HEK293 (cell line): ENCODE data around the gene DLX5.

ENCODE experiments used
- CTCF ChIA-PET: fragments of 350-600 bp; formaldehyde crosslinking; extraction: SDS; loops from one replicate; lab custom pipeline; 2021; ENCODE audit warnings: antibody characterized with exemption; lab: Yijun Ruan, JAX
- POLR2A ChIA-PET: fragments of 300-600 bp; formaldehyde crosslinking; extraction: SDS; loops from one replicate; lab custom pipeline; 2020; ENCODE audit warnings: antibody characterized with exemption, inconsistent platforms; lab: Yijun Ruan, JAX
- H3K27ac ChIP-seq: fragments of 200-500 bp; sonication (Bioruptor generic); 2 replicates; pipeline ENCODE4 v1.5.1; 2014; ENCODE audit warnings: low read depth, low read length, control low read depth, inconsistent platforms; ENCODE audit errors: extremely low read depth
- H3K36me3 ChIP-seq, 2 experiments: fragments of 200-500 bp in 1 of 2; sonication (Bioruptor generic) in 1 of 2; 1 replicate in 1 of 2; 2 replicates in 1 of 2; pipeline ENCODE4 v1.5.1; 2014 to 2017; ENCODE audit warnings: inconsistent platforms in 2 of 2, low read length in 2 of 2; ENCODE audit not compliant: control insufficient read depth in 2 of 2, insufficient read depth in 1 of 2
- H3K4me1 ChIP-seq: fragments of 200-500 bp; sonication (Bioruptor generic); 2 replicates; pipeline ENCODE4 v1.5.1; 2014; ENCODE audit warnings: mild to moderate bottlenecking, low read length, inconsistent platforms; ENCODE audit not compliant: control insufficient read depth, insufficient read depth
- H3K4me3 ChIP-seq: 2 replicates; pipeline ENCODE4 v1.5.1; 2011; ENCODE audit warnings: low read depth, mild to moderate bottlenecking, control low read depth, low read length, moderate library complexity
- H3K9me3 ChIP-seq: fragments of 200-500 bp; sonication (Bioruptor generic); 2 replicates; pipeline ENCODE4 v1.5.1; 2014; ENCODE audit warnings: low read depth, low read length, inconsistent platforms; ENCODE audit not compliant: control insufficient read depth, insufficient read depth
- FEZF1 ChIP-seq: fragments of 450-650 bp; formaldehyde crosslinking; IDR thresholded peaks from 2 replicates; pipeline ENCODE4 v1.5.1; 2016; ENCODE audit warnings: missing biosample characterization, missing genetic modification characterization
- TCF7L2 ChIP-seq: IDR thresholded peaks from 2 replicates; pipeline ENCODE4 v1.6.1; 2011; ENCODE audit warnings: low read depth, mild to moderate bottlenecking, inconsistent platforms, low read length, moderate library complexity, borderline replicate concordance
- ZBTB8A ChIP-seq: fragments of 450-650 bp; formaldehyde crosslinking; IDR thresholded peaks from 2 replicates; pipeline ENCODE4 v1.5.1; 2016; ENCODE audit warnings: missing biosample characterization, missing genetic modification characterization
- ZNF23 ChIP-seq: fragments of 450-650 bp; formaldehyde crosslinking; IDR thresholded peaks from 2 replicates; pipeline ENCODE4 v1.5.1; 2016; ENCODE audit warnings: missing biosample characterization, missing genetic modification characterization, borderline replicate concordance
- ZNF280C ChIP-seq: fragments of 450-650 bp; formaldehyde crosslinking; IDR thresholded peaks from 2 replicates; pipeline ENCODE4 v1.5.1; 2016; ENCODE audit warnings: missing biosample characterization, missing genetic modification characterization
- ZNF335 ChIP-seq: fragments of 450-650 bp; formaldehyde crosslinking; conservative IDR thresholded peaks from 2 replicates; pipeline ENCODE4 v1.5.1; 2016; ENCODE audit warnings: missing biosample characterization, missing genetic modification characterization
- ZNF350 ChIP-seq: fragments of 450-650 bp; formaldehyde crosslinking; IDR thresholded peaks from 2 replicates; pipeline ENCODE4 v1.5.0; 2017; ENCODE audit warnings: missing biosample characterization, mild to moderate bottlenecking, missing genetic modification characterization
- ZNF404 ChIP-seq: fragments of 450-650 bp; formaldehyde crosslinking; IDR thresholded peaks from 2 replicates; pipeline ENCODE4 v1.5.1; 2017; ENCODE audit warnings: missing biosample characterization, missing genetic modification characterization
- ZNF416 ChIP-seq: fragments of 450-650 bp; formaldehyde crosslinking; IDR thresholded peaks from 2 replicates; pipeline ENCODE4 v1.5.1; 2016; ENCODE audit warnings: missing biosample characterization, missing genetic modification characterization
- ZNF558 ChIP-seq: fragments of 450-650 bp; formaldehyde crosslinking; IDR thresholded peaks from 2 replicates; pipeline ENCODE4 v1.5.1; 2016; ENCODE audit warnings: missing biosample characterization, missing genetic modification characterization
- ZXDB ChIP-seq: fragments of 450-650 bp; formaldehyde crosslinking; IDR thresholded peaks from 2 replicates; pipeline ENCODE4 v1.5.1; 2016; ENCODE audit warnings: missing biosample characterization, missing genetic modification characterization
- TF ChIP-seq, protein P1 (sequence below): fragments of 450-650 bp; formaldehyde crosslinking; IDR thresholded peaks from 2 replicates; pipeline ENCODE4 v1.5.1; 2017; ENCODE audit warnings: missing biosample characterization, missing genetic modification characterization
- TF ChIP-seq, protein P2 (sequence below): fragments of 450-650 bp; IDR thresholded peaks from 2 replicates; pipeline ENCODE4 v1.5.1; 2018; ENCODE audit warnings: missing biosample characterization, missing genetic modification characterization
- TF ChIP-seq, protein P3 (sequence below): fragments of 450-650 bp; formaldehyde crosslinking; conservative IDR thresholded peaks from 2 replicates; pipeline ENCODE4 v1.5.1; 2016; ENCODE audit warnings: low read depth, missing biosample characterization, missing genetic modification characterization

Gene DLX5

DNA sequence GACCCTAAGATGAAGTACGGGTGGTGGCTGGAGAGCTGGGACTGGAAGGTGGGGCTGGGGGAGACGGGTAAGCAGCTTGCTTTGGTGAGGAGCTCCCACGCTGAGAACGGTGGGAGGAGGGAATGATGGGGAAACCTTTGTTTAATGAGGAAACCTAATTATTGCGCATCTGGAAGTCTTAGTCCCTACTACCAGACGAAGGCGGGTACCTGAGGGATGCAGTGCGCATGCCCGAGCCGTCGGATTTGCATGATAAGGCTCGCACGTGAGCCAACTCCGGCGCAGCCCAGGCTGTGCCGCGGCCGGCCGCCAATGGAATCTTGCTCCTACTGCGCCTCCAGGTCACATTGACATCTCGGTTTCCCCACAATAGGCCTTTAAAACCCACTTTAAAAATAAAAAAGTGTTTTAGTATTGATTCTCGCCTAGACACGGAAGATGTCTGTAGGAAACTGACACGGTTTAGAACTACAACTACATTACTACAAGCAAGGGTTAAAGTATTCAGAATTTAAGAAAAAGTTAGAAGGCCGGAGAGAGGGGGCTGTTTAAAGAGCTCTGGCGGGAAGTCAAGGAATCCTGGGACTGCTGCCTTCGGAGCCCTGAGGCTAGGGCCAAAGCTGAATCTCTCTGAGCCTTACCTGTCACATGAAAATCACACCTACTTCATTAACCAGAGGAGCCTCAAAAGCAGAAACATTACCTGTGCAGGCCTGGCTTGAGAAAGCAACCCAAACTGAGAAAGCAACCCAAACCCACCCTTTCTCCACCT, 31.4 kb downstream of the DLX5 start (continued):
- TF ChIP-seq ZXDB (tag by site-specific recombination) (no peak), TCF7L2 (no peak), ZNF23 (tag by site-specific recombination) (no peak), ZNF335 (tag by site-specific recombination) (no peak), ZNF416 (tag by site-specific recombination) (no peak), ZNF350 (no peak)

DNA sequence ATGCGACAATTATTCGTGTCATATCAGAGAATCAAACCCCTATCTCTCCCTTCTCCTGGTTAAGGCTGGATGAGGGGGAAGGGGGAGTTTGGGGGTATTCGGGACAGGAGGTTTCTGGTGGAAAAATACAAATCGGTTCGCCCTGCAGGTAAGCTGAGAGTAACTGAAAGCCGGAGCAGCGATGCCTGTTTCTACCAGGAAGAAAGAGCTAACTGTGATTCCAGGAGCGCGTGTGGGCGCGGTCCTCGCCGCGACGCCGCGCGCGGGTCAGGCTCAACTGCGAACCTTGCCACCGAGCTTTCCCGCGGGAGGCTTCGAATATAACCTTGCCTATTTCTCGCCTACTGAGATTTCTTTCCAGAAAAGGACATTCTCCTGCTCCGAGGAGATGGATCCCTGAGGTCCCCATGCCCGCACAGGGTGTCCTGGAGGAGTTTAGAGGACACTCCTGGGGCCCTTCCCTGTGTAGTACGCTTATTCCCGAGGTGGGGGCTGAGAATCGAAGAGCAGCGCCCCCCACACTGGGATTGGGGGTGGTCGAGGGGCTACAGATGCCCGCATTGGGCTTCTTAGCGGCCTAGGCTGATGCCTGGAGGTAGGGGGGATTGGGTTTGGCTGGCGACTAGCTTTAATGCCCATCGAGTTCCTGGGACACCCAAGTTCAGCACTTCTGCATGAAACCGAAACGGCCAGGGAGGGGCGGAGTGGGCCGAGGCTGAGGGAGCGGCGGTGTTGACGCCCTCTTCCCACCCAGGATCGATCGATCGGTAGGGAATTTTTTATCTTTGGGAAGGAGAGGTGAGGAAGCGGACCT, 32.2 kb downstream of the DLX5 start:
- CTCF ChIA-PET = interaction anchor here (0.6 to 0.7 kb wide), 2 partner anchors 24 to 72 kb away, joined by 3 to 6 read pairs; no protein-coding TSS in a partner anchor
- TF ChIP-seq FEZF1 (tag by site-specific recombination) (no peak), ZNF558 (no peak), ZNF404 (tag by site-specific recombination) (no peak), ZBTB8A (tag by site-specific recombination) (no peak), ZNF280C (tag by site-specific recombination) (no peak)
- TF ChIP-seq, protein P1, sequence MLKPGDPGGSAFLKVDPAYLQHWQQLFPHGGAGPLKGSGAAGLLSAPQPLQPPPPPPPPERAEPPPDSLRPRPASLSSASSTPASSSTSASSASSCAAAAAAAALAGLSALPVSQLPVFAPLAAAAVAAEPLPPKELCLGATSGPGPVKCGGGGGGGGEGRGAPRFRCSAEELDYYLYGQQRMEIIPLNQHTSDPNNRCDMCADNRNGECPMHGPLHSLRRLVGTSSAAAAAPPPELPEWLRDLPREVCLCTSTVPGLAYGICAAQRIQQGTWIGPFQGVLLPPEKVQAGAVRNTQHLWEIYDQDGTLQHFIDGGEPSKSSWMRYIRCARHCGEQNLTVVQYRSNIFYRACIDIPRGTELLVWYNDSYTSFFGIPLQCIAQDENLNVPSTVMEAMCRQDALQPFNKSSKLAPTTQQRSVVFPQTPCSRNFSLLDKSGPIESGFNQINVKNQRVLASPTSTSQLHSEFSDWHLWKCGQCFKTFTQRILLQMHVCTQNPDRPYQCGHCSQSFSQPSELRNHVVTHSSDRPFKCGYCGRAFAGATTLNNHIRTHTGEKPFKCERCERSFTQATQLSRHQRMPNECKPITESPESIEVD (tag by site-specific recombination) = no peak
- TF ChIP-seq, protein P2, sequence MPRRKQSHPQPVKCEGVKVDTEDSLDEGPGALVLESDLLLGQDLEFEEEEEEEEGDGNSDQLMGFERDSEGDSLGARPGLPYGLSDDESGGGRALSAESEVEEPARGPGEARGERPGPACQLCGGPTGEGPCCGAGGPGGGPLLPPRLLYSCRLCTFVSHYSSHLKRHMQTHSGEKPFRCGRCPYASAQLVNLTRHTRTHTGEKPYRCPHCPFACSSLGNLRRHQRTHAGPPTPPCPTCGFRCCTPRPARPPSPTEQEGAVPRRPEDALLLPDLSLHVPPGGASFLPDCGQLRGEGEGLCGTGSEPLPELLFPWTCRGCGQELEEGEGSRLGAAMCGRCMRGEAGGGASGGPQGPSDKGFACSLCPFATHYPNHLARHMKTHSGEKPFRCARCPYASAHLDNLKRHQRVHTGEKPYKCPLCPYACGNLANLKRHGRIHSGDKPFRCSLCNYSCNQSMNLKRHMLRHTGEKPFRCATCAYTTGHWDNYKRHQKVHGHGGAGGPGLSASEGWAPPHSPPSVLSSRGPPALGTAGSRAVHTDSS (tag by site-specific recombination) = no peak
- TF ChIP-seq, protein P3, sequence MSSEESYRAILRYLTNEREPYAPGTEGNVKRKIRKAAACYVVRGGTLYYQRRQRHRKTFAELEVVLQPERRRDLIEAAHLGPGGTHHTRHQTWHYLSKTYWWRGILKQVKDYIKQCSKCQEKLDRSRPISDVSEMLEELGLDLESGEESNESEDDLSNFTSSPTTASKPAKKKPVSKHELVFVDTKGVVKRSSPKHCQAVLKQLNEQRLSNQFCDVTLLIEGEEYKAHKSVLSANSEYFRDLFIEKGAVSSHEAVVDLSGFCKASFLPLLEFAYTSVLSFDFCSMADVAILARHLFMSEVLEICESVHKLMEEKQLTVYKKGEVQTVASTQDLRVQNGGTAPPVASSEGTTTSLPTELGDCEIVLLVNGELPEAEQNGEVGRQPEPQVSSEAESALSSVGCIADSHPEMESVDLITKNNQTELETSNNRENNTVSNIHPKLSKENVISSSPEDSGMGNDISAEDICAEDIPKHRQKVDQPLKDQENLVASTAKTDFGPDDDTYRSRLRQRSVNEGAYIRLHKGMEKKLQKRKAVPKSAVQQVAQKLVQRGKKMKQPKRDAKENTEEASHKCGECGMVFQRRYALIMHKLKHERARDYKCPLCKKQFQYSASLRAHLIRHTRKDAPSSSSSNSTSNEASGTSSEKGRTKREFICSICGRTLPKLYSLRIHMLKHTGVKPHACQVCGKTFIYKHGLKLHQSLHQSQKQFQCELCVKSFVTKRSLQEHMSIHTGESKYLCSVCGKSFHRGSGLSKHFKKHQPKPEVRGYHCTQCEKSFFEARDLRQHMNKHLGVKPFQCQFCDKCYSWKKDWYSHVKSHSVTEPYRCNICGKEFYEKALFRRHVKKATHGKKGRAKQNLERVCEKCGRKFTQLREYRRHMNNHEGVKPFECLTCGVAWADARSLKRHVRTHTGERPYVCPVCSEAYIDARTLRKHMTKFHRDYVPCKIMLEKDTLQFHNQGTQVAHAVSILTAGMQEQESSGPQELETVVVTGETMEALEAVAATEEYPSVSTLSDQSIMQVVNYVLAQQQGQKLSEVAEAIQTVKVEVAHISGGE (tag by site-specific recombination) = no peak

More for the DNA sequence above, 32.2 kb downstream of the DLX5 start:
- Histone ChIP-seq H3K9me3 (no peaks in the 10 kb centered on the region), H3K4me3 (no peak overlapping the region), H3K4me1 (peaks cover 12% of the 10 kb centered on the region), H3K27ac (no peak overlapping the region), H3K36me3 (no peaks in the 10 kb centered on the region)
- POLR2A ChIA-PET = no interaction called here
